ENCODE measurements around the gene CHRM1.
"Not testable (repeated sequence)": the region's sequence is repeated elsewhere in the genome, so short reads cannot be mapped to it uniquely, and the experiment has no call there.

CHRM1 gene, protein sequence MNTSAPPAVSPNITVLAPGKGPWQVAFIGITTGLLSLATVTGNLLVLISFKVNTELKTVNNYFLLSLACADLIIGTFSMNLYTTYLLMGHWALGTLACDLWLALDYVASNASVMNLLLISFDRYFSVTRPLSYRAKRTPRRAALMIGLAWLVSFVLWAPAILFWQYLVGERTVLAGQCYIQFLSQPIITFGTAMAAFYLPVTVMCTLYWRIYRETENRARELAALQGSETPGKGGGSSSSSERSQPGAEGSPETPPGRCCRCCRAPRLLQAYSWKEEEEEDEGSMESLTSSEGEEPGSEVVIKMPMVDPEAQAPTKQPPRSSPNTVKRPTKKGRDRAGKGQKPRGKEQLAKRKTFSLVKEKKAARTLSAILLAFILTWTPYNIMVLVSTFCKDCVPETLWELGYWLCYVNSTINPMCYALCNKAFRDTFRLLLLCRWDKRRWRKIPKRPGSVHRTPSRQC

DNA sequence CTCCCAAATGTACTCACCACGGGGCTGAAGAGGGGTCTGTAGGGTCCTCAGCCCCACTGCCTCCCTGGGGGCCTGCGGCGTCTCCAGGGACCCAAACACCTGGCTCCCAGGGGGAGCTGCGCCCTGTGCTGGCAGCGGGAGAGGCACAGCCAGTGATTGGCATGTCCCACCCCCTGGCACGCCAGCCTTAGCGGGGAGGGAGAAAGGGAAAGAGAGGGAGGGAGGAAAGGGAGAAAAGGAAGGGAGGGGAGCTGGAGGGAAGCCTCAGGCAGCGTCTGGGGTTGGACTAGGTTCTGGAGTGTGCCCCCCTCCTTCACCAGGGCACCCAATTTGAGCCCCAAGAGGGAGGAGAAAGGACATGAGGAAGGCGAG, at the start of gene CHRM1:
Gene CHRM1, minus strand, starts transcription at position 163 of the 372 bp plus-strand sequence. CDS start 10,263 bp downstream, outside the sequence.
- DNase-seq (ENCODE audit: low spot score) = no peak

DNA sequence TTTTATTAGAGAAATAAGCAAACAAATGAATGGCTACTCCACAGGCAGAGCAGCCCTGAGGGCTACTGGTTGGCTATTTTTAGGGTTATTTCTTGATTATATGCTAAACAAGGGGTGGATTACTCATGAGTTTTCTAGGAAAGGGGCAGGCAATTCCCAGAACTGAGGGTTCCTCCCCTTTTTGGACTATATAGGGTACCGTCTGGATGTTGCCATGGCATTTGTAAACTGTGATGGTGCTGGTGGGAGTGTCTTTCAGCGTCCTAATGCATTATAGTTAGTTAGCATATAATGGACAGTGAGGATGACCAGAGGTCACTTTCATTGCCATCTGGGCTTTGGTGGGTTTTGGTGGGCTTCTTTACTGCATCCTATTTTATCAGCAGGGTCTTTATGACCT, 44.4 kb upstream of the CHRM1 start:
- no peak for DNase-seq (ENCODE audit: low spot score)

DNA sequence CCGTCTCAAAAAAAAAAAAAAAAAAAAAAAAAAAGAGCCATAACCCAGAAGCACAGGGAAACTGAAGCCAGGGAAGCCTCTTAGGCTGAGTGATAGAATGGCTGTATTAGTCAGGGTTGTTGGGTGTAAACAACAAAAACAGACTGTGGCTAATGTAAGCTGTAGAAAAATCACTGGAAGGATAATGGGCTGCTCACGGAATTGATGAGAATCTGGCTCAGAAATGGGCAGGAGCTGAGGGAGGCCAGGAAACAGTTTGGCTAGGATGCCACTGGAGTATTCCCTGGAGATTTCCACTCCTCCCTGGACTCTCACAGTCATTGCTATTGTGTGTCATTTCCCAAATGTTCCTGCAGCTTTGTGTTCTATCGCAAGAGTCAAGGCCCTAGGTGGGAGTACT, 41.2 kb upstream of the CHRM1 start:
- no peak for DNase-seq (ENCODE audit: low spot score)

DNA sequence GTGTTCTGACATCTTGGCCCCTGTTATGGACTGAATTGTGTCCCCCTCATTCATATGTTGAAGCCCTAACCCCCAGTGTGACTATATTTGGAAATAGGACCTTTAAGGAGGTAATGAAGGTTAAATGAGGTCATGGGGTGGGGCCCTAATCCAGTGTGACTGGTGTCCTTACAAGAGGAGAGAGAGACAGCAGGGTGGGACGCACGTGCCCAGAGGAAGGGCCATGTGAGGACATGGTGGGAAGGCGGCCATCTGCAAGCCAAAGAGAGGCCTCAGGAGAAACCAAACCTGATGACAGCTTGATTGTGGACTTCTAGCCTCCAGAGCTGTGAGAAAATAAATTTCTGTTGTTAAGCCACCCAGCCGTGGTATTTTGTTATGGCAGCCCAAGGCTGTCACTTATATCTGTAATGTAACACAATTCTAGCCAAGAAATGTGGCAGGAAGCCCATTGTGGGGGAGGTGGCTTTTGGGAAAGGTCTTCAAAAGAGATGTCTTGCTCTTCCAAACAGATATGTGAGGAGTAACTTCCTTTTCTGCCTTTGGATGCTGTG, 39.9 kb upstream of the CHRM1 start:
- no peak for DNase-seq (ENCODE audit: low spot score)

DNA sequence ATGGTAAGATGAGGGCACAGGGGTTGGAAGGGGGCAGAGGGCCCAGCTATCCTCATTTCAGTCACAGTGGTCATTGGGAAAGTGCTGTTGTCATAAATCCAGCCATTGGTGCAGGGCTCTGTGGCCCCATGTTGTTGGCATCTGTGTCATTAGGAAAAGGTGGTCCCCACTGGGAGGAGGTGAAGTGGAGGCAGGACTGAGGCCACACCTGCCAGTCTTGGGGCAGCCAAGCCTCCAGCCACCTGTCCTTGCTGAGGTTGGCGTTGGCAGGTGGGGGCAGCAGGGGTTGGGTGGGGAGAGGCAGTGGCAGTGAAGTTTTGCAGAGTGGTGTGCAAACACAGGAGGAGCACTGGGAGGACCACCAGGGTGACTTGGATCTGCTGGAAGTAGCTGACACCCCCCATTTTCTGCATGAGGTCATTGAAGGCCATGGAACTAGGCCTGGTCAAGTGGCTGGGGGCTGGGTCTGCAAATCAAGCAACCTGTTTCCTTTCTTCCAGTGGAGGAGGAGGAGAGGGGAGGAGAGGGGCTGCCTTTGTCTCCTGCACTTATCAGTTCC, 38.3 kb upstream of the CHRM1 start:
- DNase-seq (ENCODE audit: low spot score) = no peak

DNA sequence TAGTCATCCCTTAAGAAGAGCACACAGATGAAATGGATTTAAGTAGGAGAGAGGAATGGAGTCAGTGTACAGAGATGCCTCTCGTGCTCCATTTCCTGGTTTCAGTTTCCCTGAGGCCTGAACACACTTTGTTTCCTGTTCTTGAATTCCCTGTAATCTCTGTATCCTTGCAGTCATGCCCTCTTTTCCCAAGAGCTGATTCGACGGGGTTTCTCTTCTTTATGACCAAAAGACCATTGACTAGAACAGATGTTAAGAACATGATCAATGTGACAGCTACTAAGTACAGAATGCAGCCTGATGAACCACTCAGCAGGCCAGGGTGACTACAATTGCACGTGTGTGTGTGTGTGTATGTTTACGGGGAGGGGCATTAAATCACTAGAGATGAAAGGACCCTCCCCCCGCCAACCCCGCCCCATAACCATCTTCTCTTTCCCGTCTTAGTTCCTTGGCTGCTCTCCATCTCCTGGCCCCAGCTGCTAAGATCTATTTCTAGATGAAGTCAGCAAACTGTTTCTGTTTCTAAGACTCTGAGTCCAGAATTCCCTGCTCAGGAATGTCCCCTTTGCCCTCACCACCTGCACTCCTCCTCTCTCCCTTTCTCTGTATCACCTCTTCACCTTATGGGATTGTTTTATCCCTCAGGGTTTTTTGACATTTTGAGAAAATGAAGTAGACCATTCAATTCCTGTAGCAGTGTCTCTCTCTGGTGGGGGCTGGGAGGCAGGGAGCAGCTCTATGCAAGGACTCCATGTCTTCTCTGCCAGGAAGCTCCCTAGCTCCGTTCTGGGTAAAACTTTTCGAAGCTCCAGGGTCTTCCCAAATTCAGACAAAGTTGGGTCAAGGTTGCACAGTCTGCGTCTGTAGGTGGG, 37.6 kb upstream of the CHRM1 start:
- DNase-seq (ENCODE audit: low spot score) = no peak

DNA sequence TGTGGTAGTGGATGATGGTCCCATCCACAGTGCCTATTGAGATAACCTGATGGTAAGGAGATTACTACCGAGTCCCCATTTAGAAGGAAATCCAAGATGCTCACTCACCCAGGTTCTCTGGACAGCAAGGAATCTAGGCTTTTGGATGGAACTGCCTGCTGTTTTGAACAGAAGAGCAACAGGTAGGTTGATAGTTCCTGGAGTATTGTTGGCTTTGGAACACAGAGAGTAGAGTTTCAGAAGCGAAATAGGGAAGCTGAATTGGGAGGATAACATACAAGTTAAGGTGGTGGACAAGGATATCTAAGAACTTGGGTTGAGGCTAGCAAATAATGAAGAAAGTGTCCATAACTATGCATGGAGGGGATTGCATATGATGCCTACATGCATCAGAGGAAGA, 36.0 kb upstream of the CHRM1 start:
- no peak for DNase-seq (ENCODE audit: low spot score)

DNA sequence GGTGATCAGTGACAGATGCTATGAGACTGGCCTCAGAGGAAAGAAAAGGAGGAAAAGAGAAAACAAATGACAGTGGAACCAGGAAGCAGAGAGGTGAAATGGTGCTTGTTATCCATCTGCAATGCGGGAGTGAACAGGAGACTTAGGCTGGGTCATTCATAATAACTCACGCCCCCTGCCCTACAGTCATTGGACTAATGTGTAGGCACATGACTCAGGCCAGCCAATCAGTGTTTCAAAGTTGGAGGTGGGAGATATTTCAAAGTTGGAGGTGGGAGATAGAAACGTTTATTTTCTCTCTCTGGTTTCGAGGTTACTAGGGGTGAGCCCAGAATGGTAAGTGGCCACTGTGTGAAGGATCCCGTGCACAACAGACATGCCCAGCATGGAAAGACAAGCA, 33.3 kb upstream of the CHRM1 start:
- DNase-seq (ENCODE audit: low spot score) = no peak

DNA sequence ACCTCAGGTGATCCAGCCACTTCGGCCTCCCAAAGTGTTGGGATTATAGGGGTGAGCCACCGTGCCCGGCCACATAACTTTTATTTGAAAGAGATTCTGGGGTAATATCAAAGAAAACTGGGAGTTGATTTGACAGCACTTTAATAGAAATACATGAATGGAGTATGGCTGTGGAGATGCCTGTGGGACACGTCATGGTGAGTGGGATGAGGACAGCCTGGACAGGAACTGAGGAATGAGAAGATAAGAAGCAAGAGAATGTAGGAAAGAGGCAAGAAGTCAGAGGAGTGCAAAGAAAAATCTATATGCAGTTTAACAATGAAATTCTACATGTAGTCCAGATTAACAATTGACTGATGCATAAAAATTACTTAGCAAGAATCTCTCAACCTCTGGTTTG, 32.6 kb upstream of the CHRM1 start:
- DNase-seq (ENCODE audit: low spot score) = no peak

DNA sequence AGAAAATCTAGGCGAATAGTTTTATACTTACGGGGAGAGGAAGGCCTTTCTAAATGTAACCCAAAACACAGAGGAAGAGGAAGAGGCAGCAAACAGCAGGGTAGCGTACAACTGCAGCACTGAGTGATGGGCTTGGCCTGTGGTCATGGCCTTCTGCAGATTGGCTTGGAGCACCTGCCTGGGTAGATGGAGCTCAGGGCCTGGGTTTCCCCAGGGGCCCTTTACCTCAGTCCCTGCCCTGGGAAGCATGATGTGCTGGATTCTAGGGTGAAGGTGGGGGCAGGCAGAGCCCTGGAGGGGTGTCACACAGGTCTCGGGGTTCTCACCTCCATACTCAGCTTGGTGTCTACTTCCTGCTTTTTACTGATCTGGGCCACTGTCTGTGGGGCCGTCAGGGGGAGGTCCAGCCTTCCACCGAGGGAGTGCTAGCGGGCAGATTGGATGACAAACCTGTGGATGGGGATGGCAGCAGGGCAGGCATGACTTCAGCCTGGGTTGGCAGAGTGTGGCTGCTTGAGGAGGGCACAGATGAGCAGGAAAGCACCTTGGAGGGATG, 27.7 kb upstream of the CHRM1 start:
- no peak for DNase-seq (ENCODE audit: low spot score)

DNA sequence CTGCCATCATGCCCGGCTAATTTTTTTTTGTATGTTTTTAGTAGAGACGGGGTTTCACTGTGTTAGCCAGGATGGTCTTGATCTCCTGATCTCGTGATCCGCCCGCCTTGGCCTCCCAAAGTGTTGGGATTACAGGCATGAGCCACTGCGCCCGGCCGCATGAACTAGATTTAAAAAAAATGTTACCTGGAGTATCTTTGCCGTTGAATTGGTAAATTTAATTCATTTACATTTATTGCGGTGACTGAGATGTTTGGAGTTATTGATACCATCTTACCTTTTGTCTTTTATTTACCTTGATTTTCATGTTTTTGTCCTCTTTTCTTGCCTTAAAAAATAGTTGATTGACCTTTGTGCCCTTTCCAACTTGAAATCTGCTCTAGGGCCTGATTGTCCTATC, 24.4 kb upstream of the CHRM1 start:
- DNase-seq (ENCODE audit: low spot score) = not testable (repeated sequence)

DNA sequence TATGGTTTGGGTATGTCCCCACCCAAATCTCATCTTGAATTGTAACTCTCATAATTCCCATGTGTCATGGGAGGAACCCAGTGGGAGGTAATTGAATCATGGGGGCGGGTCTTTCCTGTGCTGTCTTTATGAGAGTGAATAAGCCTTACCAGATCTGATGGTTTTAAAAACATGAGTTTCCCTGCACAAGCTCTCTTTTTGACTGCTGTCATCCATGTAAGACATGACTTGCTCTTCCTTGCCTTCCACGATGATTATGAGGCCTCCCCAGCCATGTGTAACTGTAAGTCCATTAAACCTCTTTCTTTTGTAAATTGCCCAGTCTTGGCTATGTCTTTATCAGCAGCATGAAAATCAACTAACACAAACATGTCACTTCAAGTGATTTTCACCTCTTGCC, 16.4 kb upstream of the CHRM1 start:
- DNase-seq (ENCODE audit: low spot score) = not testable (repeated sequence)

DNA sequence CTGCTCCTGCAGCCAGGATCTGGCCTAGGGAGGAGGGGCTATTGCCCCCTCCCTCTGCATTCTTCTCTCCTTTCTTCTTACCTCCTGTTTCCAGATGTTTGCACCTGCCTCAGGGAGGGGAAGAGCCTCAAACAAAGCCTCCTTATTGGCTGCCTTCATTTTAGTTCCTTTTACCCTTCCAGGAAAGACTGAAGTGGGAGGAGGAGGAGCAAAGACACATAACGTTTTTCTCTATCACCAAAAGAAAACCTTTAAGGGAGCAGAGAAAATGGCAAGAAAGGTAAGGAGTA, 13.3 kb upstream of the CHRM1 start:
- DNase-seq (ENCODE audit: low spot score) = no peak

DNA sequence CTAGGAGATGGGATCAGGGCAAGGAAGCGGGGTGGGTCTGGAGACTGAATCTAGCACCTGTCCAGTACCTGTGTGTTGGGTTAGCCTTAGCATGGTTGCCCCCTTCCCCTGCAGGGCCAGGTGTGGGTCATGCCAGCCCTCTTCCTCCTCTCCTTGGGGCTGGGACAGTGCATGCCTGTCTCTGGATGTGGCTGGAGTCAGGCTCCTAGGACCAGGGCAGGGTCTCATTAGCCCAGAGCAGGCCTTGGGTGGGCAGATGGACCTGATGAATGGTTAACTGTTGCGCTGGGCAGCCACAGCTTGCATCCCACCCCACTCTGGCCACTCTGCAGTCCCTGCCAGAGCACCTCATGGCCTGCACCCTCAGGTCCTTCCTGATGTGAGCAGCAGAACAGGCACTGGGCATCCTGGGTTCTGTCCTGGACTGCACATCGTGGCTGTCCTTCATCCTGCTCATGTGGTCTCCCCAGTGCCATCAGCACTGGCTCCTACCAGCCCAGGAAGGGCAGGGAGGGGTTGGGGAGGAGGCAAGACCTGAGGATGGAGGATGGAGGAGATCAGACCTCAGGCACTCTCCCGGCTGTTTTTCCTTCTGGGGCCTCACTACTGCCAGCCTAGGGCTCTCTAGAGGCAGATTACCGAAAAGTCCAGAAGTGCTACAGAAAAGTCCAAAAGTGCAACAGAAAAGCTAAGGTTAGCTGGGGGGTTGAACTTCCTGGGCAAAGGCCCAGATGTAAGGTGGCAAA, 12.8 kb upstream of the CHRM1 start:
- DNase-seq (ENCODE audit: low spot score) = no peak

DNA sequence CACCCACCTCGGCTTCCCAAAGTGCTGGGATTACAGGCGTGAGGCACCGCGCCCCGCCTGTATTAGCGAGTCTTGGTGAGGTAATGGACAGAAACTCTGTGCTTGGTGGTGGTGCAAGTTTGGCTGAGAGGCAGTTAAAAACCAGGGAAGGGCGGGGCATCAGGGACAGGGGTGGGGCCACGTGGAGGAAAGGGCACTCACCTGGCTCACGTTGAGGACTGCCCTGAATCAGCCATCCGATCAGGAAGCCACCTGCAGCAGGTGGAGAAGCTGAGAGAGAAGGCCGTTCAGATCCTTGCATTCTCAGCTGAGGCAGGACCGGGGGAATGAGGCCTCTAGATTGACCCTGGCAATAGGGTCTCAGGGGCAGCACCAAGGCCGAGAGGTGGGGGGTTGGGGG, 12.1 kb upstream of the CHRM1 start:
- no peak for DNase-seq (ENCODE audit: low spot score)

DNA sequence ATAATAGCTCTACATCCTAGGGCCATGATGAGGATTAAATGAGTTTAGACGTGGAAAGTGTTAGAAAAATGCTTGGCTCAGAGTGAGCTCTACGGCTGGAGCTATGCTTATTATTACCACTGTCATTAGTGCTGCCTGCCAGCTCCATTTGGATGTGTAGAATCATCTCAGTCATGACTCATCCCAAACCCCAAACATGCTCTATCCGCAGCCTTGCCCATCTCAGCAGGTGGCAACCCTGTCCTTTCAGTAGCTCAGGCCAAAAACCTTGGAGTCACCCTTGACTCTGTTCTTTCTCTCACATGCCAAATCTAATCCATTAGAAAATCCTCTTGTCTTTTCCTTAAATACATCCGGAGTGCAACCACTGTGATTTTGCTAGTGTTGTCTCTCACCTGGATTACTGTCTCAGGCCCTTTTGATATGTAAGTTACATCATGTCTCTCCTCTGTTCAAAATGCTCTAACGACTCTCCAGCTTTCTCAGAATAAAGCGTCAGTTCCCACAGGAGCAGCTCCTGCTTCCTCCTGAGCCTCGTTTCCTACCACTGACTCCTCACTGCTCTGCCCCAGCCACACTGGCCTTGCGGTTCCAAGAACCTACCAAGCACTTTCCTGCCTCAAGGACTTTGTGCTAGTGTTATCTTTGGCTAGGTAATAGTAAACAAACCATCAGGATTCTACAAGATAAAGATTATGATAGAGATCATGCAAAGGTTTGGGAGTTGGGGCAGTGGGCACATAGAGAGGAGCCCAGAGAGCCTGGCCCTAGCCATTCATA, 10.5 kb upstream of the CHRM1 start:
- no peak for DNase-seq (ENCODE audit: low spot score)

DNA sequence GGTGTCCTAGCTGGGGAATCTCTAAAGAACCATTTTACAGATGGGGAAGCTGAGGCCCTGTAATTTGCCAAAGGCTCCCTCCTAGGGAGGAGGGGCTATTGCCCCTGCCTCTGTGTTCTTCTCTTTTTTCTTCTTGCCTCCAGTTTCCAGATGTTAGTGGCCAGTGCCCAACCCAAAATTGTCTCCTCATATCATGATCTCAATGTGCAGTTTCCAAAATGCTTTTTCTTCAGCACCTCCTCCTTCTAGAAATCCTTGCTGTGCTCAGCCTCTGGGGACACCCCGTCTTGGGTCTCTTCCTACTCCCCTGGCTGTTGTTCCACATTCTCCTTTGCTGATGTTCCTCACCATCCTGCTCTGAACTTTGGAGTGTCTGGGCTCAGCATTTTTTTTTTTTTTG, 9.5 kb upstream of the CHRM1 start:
- no peak for DNase-seq (ENCODE audit: low spot score)

DNA sequence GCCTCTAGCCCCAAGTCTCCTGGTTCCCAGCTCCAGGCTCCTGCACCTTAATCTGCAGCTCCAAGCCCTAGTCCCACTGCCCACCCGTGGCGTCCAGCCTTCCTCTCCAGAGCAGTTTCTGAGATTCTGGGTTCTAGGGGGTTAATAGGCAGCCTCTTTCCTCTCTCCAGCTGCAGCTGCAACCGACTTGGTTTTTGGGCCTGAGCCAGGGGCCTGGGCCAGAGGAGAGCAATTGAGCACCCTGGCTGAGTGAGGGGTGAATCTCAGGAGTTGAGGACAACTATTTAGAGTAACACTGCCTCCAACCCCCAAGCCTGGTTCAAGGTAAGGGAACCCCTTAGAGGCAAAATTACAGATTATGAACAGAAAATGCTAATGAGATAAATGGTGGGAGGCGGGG, 9.0 kb upstream of the CHRM1 start:
- DNase-seq (ENCODE audit: low spot score) = no peak

DNA sequence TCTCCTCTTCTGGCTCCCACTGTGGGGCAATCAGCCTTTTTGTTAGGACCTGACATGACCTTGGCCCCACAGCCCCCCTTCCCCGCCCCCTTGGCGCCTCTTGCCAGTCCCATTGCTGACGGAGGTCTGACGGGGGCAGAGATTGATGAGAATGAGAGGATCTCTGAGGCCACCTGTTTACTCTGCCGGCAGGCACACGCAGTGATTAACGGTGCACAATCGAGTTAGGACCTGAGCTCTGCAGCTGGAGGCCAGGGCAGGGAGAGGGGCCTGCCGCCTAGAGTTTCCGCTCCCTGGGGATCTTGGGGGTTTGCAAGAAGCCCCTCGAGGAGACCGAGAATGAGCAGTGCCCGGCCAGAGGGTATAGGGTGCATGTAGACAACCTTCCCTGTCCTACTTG, 6.8 kb upstream of the CHRM1 start:
- DNase-seq (ENCODE audit: low spot score) = no peak

DNA sequence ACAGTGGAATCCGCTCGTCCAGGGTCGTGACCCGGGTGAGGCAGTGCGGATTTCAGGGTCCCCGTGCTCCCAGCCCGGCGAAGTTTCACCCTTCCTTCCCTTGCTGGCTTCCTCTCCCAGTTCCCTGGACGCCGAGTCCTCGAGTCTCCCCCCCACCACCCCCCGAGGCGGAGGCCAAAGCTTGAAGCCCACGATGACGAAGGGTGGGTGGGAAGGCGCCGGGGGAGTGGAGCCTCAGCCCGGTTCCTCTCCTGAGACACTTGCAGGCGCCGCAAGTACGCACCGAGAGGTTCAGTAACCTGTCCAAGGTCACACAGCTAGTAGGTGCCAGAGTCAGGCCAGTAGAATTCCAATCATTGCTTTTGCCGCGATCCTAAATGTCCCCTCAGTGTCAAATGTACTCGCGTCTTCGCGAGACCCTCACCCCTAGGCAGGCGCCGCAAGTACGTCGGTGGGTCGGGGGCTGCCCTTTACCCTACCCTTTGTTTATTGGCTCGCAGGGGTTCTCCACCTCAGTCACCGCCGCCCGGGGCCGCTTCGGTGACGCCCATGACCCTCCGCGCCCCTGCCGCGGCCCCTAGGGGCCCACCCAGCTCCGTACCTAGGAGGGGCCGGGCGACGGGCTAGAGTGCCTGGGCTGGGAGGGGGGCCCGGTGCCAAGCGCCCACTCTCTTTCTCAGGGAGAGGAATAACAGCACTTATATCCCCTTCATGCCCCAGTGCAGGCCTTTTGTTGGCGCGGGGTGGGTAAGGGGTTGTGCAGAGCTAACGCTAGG, 5.7 kb upstream of the CHRM1 start:
- no peak for DNase-seq (ENCODE audit: low spot score)

Data from CD4-positive, alpha-beta T cell treated with Interleukin-6 at 100 ng/mL for 8 hours (primary cell).